ENCODE results near the gene EGR4.

The EGR4 gene

GRCh38 chr2:73258913-73259215, 34.5 kb downstream of the EGR4 start:
- no peak overlapping the region for H3K4me3 ChIP-seq (ENCODE audit: low read depth, low read length)
- TF ChIP-seq, protein P1, sequence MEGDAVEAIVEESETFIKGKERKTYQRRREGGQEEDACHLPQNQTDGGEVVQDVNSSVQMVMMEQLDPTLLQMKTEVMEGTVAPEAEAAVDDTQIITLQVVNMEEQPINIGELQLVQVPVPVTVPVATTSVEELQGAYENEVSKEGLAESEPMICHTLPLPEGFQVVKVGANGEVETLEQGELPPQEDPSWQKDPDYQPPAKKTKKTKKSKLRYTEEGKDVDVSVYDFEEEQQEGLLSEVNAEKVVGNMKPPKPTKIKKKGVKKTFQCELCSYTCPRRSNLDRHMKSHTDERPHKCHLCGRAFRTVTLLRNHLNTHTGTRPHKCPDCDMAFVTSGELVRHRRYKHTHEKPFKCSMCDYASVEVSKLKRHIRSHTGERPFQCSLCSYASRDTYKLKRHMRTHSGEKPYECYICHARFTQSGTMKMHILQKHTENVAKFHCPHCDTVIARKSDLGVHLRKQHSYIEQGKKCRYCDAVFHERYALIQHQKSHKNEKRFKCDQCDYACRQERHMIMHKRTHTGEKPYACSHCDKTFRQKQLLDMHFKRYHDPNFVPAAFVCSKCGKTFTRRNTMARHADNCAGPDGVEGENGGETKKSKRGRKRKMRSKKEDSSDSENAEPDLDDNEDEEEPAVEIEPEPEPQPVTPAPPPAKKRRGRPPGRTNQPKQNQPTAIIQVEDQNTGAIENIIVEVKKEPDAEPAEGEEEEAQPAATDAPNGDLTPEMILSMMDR (IDR thresholded peaks at IDR 0.05; ENCODE audit: low read depth, low read length) = no peak

DNA sequence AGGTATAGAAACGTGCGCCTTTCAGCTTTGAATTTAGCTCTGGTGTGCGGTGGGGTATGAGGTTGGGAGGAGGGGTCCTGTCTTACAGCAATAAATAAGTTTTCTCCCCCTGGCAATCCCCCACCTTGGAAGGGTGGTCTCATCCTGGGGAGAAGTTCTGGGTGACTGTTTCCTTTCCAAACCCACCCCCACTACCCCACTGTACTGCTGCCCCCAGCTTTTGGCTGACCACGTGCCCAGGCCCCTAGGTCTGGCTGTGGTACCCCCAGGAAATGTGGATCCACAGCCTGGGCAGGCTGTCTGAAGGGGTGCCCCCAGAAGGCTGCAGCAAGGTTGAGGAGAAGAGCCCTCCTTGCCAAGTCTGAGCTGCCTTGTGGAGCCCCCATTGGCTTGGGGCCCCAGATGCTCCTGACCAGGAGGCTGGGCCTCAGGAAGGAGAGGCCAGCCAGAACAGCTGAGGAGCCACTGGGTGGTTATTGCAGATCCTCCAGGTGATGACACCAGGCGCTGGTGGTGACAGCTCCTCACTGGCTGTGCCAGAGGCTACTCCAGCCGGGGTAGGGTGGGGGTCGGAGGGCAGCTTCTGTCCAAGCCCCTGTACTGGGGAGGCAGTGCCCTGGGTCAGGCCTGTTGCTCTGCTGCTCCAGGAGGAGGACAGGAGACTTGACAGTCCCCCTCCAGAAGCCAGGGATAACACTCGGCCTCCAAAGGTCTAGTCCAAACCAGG, 35.0 kb downstream of the EGR4 start:
- TF ChIP-seq, protein P1 (IDR thresholded peaks at IDR 0.05; ENCODE audit: low read depth, low read length) = no peak
- H3K4me3 ChIP-seq (ENCODE audit: low read depth, low read length) = no peak overlapping the region

GRCh38 chr2:73257425-73258125, 35.8 kb downstream of the EGR4 start:
- TF ChIP-seq, protein P1 (IDR thresholded peaks at IDR 0.05; ENCODE audit: low read depth, low read length) = no peak
- H3K4me3 ChIP-seq (ENCODE audit: low read depth, low read length) = no peak overlapping the region

DNA sequence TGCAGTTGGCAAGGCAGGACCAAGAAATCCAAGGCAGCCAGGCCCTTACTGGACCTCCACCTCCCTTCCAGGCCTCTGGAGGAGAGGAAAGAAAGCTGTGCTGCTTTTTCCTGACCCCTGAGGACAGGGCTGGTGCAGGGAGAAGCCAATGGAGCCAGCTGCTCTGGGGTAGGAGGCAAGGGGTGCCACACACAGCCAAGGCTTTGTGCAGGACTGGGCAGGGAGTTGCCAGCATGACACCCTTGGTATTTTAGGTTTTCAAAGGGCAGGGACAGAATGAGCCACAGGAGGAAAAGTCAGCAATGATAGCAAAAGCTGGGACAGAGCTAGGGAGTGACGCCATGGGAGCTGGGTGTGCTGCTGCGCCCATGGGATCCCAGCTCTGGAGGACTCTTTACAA, 36.3 kb downstream of the EGR4 start:
- H3K4me3 ChIP-seq (ENCODE audit: low read depth, low read length) = no peak overlapping the region
- TF ChIP-seq, protein P1 (IDR thresholded peaks at IDR 0.05; ENCODE audit: low read depth, low read length) = no peak

GRCh38 chr2:73256618-73256922, 36.8 kb downstream of the EGR4 start:
- TF ChIP-seq, protein P1 (IDR thresholded peaks at IDR 0.05; ENCODE audit: low read depth, low read length) = no peak

GRCh38 chr2:73255907-73256617, 37.3 kb downstream of the EGR4 start:
- no peak overlapping the region for H3K4me3 ChIP-seq (ENCODE audit: low read depth, low read length)
- TF ChIP-seq, protein P1 (IDR thresholded peaks at IDR 0.05; ENCODE audit: low read depth, low read length) = no peak

More at GRCh38 chr2:73256618-73256922, 36.8 kb downstream of the EGR4 start:
- no peak overlapping the region for H3K4me3 ChIP-seq (ENCODE audit: low read depth, low read length)

Measured in WI38 (cell line).